ENCODE data around the gene MAS1L.

DNA sequence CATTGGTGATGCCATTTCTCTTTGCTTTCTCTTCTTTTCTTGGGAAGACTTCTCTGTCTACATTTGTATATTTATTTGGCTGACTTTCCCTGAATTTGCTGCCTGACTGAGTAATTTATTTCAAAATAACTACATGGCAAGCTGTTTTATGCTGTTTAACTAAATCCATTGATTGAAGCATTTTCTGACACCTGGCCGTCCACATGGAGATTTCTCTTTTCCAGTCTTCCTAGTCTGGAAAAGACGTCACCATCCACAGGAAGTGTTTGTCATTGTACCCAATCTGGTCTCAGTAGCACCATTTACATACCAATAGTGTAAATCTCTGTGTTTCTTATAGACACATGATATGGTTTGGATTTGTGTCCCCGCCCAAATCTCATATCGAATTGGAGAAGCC is 9.2 kb upstream of the MAS1L start:
- TF ChIP-seq GATA2 (IDR thresholded peaks at IDR 0.05; ENCODE audit: low read depth, low read length) (no peak), GATA3 (IDR thresholded peaks at IDR 0.05; ENCODE audit: low read depth, low read length) (no peak)
